ENCODE results near the gene BEAN1. TPM values are rescaled to one million over a fixed set of nuclear protein-coding genes. Genes with fewer than 3 reads are reported as not detected.

BEAN1 gene
- polyA plus RNA-seq, 1 donor from 2014 or later = 0.16 TPM

DNA sequence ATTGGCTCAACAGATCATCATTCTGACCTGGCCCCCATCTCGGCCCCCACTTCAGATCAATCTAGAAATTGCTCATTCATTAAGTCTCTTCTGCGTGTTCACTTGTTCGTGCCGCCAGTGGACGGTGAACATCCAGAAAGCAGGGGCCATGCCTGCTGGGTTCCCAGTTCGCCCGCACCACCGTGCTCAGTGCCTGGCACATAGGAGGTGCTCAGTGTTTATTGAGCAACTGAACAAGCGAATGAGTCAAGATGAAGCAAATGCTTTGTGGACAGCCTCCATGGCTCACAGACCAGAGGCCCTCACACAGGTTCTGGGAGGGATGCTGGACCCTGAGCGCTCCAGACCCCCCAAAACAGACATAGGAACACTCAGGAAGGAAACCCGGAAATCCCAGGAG, 13.9 kb downstream of the BEAN1 start:
- no peak overlapping the region for H3K4me3 ChIP-seq (ENCODE audit: low read length)
- H3K27me3 ChIP-seq (ENCODE audit: insufficient read depth, low read depth, low read length) = no peaks in the 10 kb centered on the region
- no peak for TF ChIP-seq TAF1 (IDR thresholded peaks at IDR 0.05; ENCODE audit: low read depth)
- no peak for TF ChIP-seq REST (IDR thresholded peaks at IDR 0.05; ENCODE audit: borderline replicate concordance)
- no peak for TF ChIP-seq POLR2AphosphoS5 (IDR thresholded peaks at IDR 0.05)
- no peak for TF ChIP-seq EP300 (conservative IDR thresholded peaks at IDR 0.05; ENCODE audit: poor library complexity, severe bottlenecking)
- TF ChIP-seq RAD21 (conservative IDR thresholded peaks at IDR 0.05) = no peak
- TF ChIP-seq, protein P1, sequence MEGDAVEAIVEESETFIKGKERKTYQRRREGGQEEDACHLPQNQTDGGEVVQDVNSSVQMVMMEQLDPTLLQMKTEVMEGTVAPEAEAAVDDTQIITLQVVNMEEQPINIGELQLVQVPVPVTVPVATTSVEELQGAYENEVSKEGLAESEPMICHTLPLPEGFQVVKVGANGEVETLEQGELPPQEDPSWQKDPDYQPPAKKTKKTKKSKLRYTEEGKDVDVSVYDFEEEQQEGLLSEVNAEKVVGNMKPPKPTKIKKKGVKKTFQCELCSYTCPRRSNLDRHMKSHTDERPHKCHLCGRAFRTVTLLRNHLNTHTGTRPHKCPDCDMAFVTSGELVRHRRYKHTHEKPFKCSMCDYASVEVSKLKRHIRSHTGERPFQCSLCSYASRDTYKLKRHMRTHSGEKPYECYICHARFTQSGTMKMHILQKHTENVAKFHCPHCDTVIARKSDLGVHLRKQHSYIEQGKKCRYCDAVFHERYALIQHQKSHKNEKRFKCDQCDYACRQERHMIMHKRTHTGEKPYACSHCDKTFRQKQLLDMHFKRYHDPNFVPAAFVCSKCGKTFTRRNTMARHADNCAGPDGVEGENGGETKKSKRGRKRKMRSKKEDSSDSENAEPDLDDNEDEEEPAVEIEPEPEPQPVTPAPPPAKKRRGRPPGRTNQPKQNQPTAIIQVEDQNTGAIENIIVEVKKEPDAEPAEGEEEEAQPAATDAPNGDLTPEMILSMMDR (IDR thresholded peaks at IDR 0.05; ENCODE audit: poor library complexity, severe bottlenecking) = no peak
- TF ChIP-seq EZH2 (IDR thresholded peaks at IDR 0.05; ENCODE audit: borderline replicate concordance, insufficient read depth, low read length, poor library complexity, severe bottlenecking) = no peak
- TF ChIP-seq SMC3 (conservative IDR thresholded peaks at IDR 0.05; ENCODE audit: poor library complexity) = no peak
- no peaks in the 10 kb centered on the region for H3K79me2 ChIP-seq (replicated peaks; ENCODE audit: insufficient read depth, low read length)
- H3F3A ChIP-seq (ENCODE audit: insufficient read depth, low read length, poor library complexity, severe bottlenecking) = no peaks in the 10 kb centered on the region
- no peaks in the 10 kb centered on the region for H3K36me3 ChIP-seq (ENCODE audit: insufficient read depth, low read length)
- H3K27ac ChIP-seq (ENCODE audit: low read length) = no peak overlapping the region
- no peaks in the 10 kb centered on the region for H4K20me1 ChIP-seq (ENCODE audit: insufficient read depth)
- H3K9me2 ChIP-seq (ENCODE audit: insufficient read depth, low read length) = no peaks in the 10 kb centered on the region
- H3K9ac ChIP-seq (ENCODE audit: low read length) = no peak overlapping the region
- H2AFZ ChIP-seq (ENCODE audit: low read depth, low read length) = no peak overlapping the region
- H3K4me2 ChIP-seq (ENCODE audit: low read length) = no peak overlapping the region
- no peaks in the 10 kb centered on the region for H3K9me3 ChIP-seq (ENCODE audit: low read length)

- Histone ChIP-seq H3K27ac (ENCODE audit: low read length) (no peak overlapping the region), H3K4me2 (ENCODE audit: low read length) (no peak overlapping the region), H3F3A (ENCODE audit: insufficient read depth, low read length, poor library complexity, severe bottlenecking) (no peaks in the 10 kb centered on the region), H2AFZ (ENCODE audit: low read depth, low read length) (no peak overlapping the region), H3K36me3 (ENCODE audit: insufficient read depth, low read length) (no peaks in the 10 kb centered on the region), H3K9ac (ENCODE audit: low read length) (no peak overlapping the region), H3K9me3 (ENCODE audit: low read length) (no peaks in the 10 kb centered on the region), H3K9me2 (ENCODE audit: insufficient read depth, low read length) (no peaks in the 10 kb centered on the region), H3K4me3 (ENCODE audit: low read length) (no peak overlapping the region), H3K27me3 (ENCODE audit: insufficient read depth, low read depth, low read length) (no peaks in the 10 kb centered on the region), H4K20me1 (ENCODE audit: insufficient read depth) (no peaks in the 10 kb centered on the region), H3K79me2 (replicated peaks; ENCODE audit: insufficient read depth, low read length) (no peaks in the 10 kb centered on the region)
- TF ChIP-seq POLR2AphosphoS5 (IDR thresholded peaks at IDR 0.05) = no peak
- TF ChIP-seq MXI1 (conservative IDR thresholded peaks at IDR 0.05; ENCODE audit: poor library complexity, severe bottlenecking) = no peak
- TF ChIP-seq RAD21 (conservative IDR thresholded peaks at IDR 0.05) = no peak
- no peak for TF ChIP-seq REST (IDR thresholded peaks at IDR 0.05; ENCODE audit: borderline replicate concordance)
- TF ChIP-seq, protein P1 (IDR thresholded peaks at IDR 0.05; ENCODE audit: poor library complexity, severe bottlenecking) = no peak
- TF ChIP-seq SMC3 (conservative IDR thresholded peaks at IDR 0.05; ENCODE audit: poor library complexity) = no peak
- no peak for TF ChIP-seq TAF1 (IDR thresholded peaks at IDR 0.05; ENCODE audit: low read depth)
- no peak for TF ChIP-seq EZH2 (IDR thresholded peaks at IDR 0.05; ENCODE audit: borderline replicate concordance, insufficient read depth, low read length, poor library complexity, severe bottlenecking)
- TF ChIP-seq EP300 (conservative IDR thresholded peaks at IDR 0.05; ENCODE audit: poor library complexity, severe bottlenecking) = no peak
These were observed 14.7 kb downstream of the BEAN1 start for GRCh38 chr16:66441586-66442375.
